ENCODE measurements around the gene SLC35D1.
"Not testable (repeated sequence)": the region's sequence is repeated elsewhere in the genome, so short reads cannot be mapped to it uniquely, and the experiment has no call there.

Gene SLC35D1

DNA sequence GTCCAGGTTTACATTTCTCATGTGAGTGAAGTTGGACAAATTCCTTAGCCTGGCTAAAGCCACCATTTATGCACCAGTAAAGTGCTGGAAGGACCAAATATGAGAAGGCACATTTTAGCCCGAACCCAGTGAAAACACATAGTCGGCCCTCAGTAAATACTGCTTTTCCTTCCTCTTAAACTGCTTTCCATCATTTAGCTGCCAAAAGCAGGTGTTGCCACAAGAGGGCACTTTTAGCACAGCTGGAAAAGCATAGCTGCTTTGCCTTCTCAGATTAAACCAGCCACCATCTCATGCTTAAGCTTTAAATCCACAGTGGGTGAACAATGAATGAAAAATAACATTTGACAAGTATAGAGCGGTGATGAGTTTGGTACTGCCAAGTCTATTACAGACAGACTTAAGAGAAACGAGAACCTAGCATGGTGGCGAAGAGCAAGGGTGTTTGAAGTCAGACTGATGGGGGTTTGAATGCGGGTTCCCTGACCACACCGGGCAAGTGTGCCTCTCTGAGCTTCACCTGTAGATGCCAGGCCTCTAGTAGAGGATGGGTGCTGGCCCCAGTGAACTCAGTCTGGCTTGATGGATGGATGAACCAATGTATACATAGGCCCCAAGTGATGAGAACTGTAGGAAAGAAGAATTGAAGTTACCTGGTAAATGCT, 57.8 kb downstream of the SLC35D1 start:
- FAIRE-seq = peak; percentile 63

DNA sequence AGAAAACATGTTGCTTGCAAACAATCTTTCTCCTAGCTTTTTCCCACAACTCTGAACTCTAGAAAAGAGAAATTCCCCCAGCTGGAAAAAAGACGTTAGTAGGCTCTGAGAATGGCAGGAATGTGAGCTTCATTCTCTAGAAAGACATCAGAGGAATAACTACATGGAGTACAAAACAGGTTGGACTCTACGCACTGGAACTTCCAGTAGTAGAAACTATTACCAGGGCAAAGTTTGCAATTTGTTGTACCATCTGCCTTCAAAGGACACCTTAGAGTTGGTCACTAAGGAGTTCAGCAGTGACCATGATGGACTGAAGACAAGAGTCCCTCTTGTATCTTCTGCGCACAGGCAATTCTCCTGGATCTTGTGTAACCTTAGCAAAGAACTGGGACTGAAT, 60.9 kb downstream of the SLC35D1 start:
- no peak for FAIRE-seq
- no peak for DNase-seq (ENCODE audit: insufficient read length, low spot score)

More for the DNA sequence above, 57.8 kb downstream of the SLC35D1 start:
- DNase-seq (ENCODE audit: insufficient read length, low spot score) = peak; percentile 37

DNA sequence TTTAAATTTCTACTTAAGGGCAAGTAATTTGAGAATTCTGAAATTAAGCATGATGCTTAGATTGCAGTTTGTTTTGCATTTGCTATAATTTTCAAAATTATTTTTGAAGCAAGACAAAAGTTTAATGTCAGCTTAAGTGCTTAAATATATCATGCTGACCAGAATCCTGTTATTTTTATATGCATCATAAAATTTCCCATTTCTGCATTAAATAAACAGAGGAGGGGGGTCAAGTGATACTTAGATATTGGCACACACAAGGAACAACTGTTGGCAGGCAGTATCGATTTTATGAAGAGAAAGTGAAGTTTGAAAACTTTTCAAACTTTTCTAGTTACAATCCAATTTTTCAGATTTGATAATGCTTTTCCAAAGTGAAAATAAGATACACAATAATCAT, 68.1 kb downstream of the SLC35D1 start:
- no peak for DNase-seq (ENCODE audit: insufficient read length, low spot score)
- no peak for FAIRE-seq

DNA sequence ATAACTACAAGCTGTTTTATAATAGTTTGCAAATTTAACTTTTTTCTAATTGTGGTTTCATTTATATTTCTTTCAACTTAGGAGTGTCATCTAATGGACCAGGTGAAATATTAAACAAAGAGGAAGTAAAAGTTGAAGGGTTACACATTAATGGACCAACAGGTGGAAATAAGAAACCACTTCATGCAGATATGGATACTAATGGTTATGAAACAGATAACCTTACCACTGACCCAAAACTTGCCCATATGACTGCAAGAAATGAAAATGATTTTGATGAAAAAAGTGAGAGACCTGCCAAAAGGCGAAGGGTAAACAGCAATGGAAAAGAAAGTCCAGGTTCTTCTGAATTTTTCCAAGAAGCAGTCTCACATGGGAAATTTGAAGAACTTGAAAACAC, 69.5 kb downstream of the SLC35D1 start:
- no peak for DNase-seq (ENCODE audit: insufficient read length, low spot score)
- FAIRE-seq = no peak

DNA sequence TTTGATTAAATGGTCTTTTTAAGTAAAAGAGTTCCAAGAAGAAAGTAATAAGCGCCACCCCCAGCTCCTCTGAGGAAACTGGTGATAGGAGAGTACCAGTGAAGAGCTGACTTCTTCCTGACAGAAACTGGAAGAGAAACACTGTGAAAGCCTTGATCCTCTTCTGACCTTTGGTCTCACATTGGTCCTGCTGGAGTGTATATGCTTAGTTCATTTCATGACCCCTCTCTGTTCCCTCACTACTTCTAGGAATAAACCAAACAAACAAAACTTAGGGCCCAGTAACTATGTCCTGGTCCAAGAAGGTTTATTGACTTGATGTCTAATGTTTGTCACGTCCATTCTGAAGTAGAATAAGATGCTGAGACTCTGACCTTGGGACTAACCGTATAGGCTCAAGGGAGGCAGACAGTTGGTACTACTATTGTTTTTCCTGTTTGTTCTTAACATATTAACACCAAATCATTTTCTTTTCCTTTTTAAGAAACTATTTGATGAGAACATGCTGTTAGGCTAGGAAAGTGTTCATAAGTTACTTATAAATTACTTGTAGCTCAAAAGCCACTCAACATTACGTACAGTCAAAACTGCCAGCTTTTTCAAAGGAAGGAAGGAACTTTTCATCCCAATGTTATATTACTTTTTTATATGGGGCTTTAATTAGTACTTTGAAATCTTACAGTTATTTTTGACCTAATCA, 71.2 kb downstream of the SLC35D1 start:
- DNase-seq (ENCODE audit: insufficient read length, low spot score) = no peak
- no peak for FAIRE-seq

DNA sequence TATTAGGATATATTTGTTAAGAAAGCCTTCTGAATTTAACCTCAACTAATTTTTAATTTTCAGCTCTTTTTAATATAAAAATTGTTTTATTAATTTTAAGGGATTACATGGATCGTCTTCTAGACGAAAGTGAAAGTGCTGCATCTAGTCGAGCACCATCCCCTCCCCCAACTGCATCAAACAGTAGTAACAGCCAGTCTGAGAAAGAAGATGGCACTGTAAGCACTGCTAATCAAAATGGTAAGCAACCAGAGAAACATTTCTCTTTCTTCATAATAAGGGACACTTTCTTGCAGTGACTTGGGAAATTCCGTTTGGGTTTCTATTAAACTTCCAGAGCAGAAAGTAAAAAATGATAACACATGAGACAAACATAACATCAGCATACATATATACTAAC, 72.3 kb downstream of the SLC35D1 start:
- no peak for FAIRE-seq

DNA sequence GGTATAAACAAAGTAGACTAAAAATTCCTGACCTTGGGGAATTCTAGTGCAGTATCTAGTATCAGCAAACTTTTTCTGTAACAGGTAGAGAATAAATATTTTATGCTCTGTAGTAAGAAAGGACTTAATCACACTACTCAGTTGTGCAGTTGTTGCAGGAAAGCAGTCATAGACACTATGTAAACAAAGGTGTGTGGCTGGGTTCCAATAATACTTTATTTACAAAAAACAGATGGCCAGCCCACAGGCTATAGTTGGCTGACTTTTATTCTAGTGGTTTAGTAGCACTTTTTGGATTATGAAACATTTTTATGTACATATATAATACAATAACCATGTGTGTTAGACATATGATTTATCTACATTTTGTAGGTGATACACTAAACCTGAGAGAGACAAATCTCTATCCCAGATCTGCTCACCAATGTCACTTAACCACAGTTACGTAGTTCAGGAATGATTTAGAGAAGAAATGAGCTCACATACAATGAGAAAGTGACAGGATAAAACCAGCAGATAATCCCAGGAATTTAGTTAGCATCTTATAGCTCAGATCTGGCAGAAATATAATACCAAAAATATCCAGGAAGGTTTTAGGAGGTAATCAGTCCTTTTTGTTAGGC, 73.1 kb downstream of the SLC35D1 start:
- FAIRE-seq = no peak

More for the DNA sequence above, 72.3 kb downstream of the SLC35D1 start:
- DNase-seq (ENCODE audit: insufficient read length, low spot score) = no peak

DNA sequence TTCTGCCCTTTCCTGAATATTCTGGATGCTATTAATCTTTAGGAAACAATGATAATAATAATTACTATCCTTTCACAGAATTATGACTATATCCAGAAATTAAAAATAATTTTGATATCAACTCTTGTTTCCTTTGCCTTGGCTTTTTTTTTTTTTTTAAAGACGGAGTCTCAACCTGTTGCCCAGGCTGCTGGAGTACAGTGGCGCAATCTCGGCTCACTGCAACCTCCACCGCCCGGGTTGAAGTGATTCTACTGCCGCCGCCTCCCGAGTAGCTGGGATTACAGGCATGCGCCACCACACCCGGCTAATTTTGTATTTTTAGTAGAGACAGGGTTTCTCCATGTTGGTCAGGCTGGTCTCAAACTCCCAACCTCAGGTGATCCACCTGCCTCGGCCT, 74.3 kb downstream of the SLC35D1 start:
- DNase-seq (ENCODE audit: insufficient read length, low spot score); FAIRE-seq: not testable (repeated sequence)

More for the DNA sequence above, 73.1 kb downstream of the SLC35D1 start:
- no peak for DNase-seq (ENCODE audit: insufficient read length, low spot score)

DNA sequence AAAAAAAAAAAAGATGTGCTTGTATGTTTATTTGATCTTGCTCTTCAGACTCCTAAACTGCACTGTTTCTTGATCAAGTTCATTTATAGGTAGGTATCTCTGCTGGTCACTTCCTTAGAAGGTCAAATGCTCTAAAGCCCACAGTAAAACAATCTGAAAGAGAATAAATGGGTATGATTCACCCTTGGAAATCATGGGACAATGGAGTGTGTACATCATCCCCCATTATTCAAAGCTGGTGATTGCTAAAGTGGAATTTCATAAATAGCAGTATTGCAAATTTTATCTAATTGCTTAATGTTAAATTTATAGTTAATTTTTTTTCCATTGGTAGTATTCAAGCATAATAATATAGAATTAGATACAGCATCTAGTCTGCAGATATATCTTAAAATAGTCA, 75.7 kb downstream of the SLC35D1 start:
- FAIRE-seq (no peak), DNase-seq (ENCODE audit: insufficient read length, low spot score) (no peak)

DNA sequence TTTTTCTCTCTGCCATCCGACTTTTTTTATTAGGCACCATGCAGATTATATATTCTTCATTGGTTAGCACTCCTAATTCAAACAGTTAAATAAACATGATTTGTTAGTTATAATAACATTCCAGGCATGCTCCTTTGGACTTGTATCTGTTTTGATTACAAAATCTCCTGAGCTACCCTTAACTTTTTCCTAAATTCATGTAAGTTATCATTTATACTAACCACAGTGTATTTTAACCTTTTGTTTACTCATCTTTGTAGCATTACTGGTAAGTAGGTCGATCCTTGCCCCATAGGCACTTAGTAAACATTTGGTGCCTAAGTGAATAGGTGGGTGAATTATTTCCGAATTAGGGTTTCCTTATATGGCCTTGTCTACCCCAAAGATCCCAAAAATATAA, 85.4 kb downstream of the SLC35D1 start:
- DNase-seq (ENCODE audit: insufficient read length, low spot score) (no peak), FAIRE-seq (no peak)

DNA sequence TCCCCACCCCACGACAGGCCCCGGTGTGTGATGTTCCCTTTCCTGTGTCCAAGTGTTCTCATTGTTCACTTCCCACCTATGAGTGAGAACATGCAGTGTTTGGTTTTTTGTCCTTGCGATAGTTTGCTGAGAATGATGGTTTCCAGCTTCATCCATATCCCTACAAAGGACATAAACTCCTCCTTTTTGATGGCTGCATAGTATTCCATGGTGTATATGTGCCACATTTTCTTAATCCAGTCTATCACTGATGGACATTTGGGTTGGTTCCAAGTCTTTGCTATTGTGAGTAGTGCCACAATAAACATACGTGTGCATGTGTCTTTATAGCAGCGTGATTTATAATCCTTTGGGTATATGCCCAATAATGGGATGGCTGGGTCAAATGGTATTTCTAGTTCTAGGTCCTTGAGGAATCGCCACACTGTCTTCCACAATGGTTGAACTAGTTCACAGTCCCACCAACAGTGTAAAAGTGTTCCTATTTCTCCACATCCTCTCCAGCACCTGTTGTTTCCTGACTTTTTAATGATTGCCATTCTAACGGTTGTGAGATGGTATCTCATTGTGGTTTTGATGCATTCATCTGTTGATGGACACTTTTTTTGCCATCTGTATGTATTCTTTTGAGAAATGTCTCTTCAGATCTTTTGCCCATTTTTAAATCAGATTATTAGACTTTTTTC, 87.6 kb downstream of the SLC35D1 start:
- FAIRE-seq; DNase-seq (ENCODE audit: insufficient read length, low spot score): not testable (repeated sequence)

DNA sequence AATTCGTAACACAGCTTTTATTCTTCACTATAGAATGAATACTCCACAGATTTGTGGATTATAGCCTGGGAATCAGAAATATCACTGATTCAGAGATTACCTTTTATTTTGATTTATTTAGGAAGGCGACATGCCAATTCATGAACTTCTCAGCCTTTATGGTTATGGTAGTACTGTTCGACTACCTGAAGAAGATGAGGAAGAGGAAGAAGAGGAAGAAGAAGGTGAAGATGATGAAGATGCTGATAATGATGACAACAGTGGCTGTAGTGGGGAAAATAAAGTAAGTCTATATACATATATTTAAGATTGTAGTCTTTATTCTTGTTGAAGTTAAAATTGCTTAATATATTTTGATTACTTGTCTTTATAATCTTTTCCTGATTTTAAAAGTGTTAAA, 96.0 kb downstream of the SLC35D1 start:
- DNase-seq (ENCODE audit: insufficient read length, low spot score) = no peak
- no peak for FAIRE-seq

DNA sequence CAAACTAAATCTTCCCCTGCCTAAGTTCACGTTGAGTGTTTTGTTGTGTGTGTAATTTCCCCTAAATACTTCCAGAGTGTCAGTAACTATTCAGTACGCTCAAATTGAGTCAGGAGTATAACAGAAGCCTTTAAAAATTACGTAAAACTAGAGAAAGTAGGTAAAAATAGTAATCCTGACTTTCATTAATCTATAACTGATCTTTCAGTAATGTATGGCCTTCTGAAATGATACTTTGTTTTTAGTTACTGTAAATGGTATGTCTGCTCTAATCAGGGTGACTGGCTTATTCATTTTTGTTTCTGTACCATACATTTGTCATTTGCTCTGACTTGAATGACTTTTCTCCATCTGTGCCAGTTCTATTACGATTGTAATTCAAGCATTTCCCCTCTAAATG, 99.7 kb downstream of the SLC35D1 start:
- no peak for DNase-seq (ENCODE audit: insufficient read length, low spot score)
- FAIRE-seq = no peak

DNA sequence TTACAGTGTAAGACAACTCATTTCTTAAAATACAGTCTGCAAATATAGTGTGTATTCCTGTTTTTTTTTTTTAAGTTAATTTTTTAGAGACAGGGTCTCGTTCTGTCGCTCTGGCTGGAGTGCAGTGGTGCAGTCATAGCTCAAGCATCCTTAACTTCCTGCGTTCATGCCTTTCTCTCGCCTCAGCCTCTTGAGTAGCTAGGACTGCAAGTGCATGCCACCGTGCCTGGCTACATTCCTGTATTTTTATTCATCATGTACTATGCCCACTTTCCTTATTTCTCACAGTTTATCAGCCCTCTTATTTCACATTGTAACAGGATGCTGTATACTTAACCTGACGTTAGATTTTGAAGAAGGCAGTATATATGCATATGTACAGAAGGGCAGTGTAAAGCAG, 102.4 kb downstream of the SLC35D1 start:
- FAIRE-seq (no peak), DNase-seq (ENCODE audit: insufficient read length, low spot score) (no peak)
